SH-SY5Y (cell line): ENCODE data around the gene AP2B1.

Experiments
- GATA2 ChIP-seq: IDR thresholded peaks from 2 replicates; pipeline ENCODE4 v1.6.1; 2011; ENCODE audit warnings: mild to moderate bottlenecking, low read depth, low read length
- GATA3 ChIP-seq: IDR thresholded peaks from 2 replicates; pipeline ENCODE4 v1.6.1; 2011; ENCODE audit warnings: low read depth, mild to moderate bottlenecking, low read length, moderate library complexity

DNA sequence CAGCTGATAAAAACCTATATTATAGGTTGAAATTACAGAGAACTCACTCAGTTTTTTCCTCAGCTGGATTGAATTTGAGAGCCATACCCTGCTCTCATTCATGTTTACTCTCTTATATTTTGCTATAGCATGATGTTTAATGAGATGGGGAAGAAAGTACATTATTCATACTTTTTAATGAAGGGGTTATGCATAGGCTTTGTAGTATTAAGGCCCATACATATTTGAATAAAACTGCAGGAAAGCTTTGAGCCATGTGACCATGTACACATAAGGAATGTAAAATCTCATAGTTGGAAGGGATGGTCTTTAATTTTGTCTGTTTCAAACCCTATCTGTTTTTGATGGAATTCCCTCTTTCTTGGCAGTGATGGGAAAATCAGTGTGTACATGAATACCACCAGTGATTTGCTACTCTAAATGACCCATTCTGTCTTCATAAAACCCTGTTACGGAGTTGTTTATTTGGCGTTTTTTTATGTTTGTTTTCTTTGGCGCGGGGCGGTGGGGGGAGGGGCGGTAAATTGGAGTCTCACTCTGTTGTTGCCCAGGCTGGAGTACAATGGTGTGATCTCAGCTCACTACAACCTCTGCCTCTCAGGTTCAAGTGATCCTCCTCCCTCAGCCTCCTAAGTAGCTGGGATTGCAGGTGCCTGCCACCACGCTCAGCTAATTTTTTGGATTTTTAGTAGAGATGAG, 105.5 kb downstream of the AP2B1 start:
- TF ChIP-seq GATA3 (no peak), GATA2 (no peak)
